Middle frontal gyrus (tissue), 1 donor: ENCODE data around the gene OR13C2.
"Not testable (repeated sequence)": the region's sequence is repeated elsewhere in the genome, so short reads cannot be mapped to it uniquely, and the experiment has no call there.

Experiments
- DNase-seq: peaks from one replicate; pipeline ENCODE4 v3.0.0-alpha.2; 2015; ENCODE audit warnings: low spot score; ENCODE audit errors: extremely low spot score

The OR13C2 gene

GRCh38 chr9:104605527-104605926, at the start of gene OR13C2:
TSS of gene OR13C2 (minus strand) at chr9:104605627. CDS start at chr9:104605627, 0 bp downstream.
- DNase-seq, result not testable (repeated sequence)

- DNase-seq, result no peak
These were observed 30.0 kb upstream of the OR13C2 start for GRCh38 chr9:104635456-104635855.

GRCh38 chr9:104633976-104634520, 28.6 kb upstream of the OR13C2 start:
- no peak for DNase-seq

- not testable (repeated sequence) for DNase-seq
These were observed 20.5 kb upstream of the OR13C2 start for GRCh38 chr9:104625964-104626363.

- no peak for DNase-seq
These were observed 12.7 kb upstream of the OR13C2 start, which contains the start of gene OR13C9 for GRCh38 chr9:104618104-104618503. TSS of gene OR13C9 (minus strand) at chr9:104618204. CDS start at chr9:104618204, 0 bp downstream.

GRCh38 chr9:104617418-104617817, 12.0 kb upstream of the OR13C2 start:
- DNase-seq, result no peak

- no peak for DNase-seq
These were observed 5.8 kb upstream of the OR13C2 start for GRCh38 chr9:104611213-104611612.

- no peak for DNase-seq
These were observed 2.9 kb upstream of the OR13C2 start for GRCh38 chr9:104608336-104608735.

GRCh38 chr9:104606152-104606551, 725 bp upstream of the OR13C2 start:
- no peak for DNase-seq

GRCh38 chr9:104604801-104605200, 626 bp downstream of the OR13C2 start:
- no peak for DNase-seq

- not testable (repeated sequence) for DNase-seq
These were observed 6.1 kb downstream of the OR13C2 start, which contains the start of gene OR13C5 for GRCh38 chr9:104599313-104599712. TSS of gene OR13C5 (minus strand) at chr9:104599413. CDS start at chr9:104599413, 0 bp downstream.

- not testable (repeated sequence) for DNase-seq
These were observed 6.7 kb downstream of the OR13C2 start for GRCh38 chr9:104598749-104599148.

- DNase-seq, result no peak
These were observed 15.8 kb downstream of the OR13C2 start for GRCh38 chr9:104589626-104590025.

- no peak for DNase-seq
These were observed 18.8 kb downstream of the OR13C2 start for GRCh38 chr9:104586496-104587180.

- DNase-seq, result no peak
These were observed 24.9 kb downstream of the OR13C2 start for GRCh38 chr9:104580562-104580961.

GRCh38 chr9:104577263-104577662, 28.2 kb downstream of the OR13C2 start:
- no peak for DNase-seq

- no peak for DNase-seq
These were observed 30.0 kb downstream of the OR13C2 start for GRCh38 chr9:104575456-104575855.

- DNase-seq, result no peak
These were observed 32.8 kb downstream of the OR13C2 start for GRCh38 chr9:104572612-104573011.

GRCh38 chr9:104568868-104569267, 36.6 kb downstream of the OR13C2 start, which contains the start of gene OR13C8:
TSS of gene OR13C8 (plus strand) at chr9:104569168. CDS start at chr9:104569168, 0 bp downstream.
- DNase-seq, result no peak

GRCh38 chr9:104564358-104564757, 41.1 kb downstream of the OR13C2 start:
- DNase-seq, result no peak

GRCh38 chr9:104556830-104557634, 48.4 kb downstream of the OR13C2 start:
- DNase-seq, result no peak

- DNase-seq, result no peak
These were observed 49.9 kb downstream of the OR13C2 start for GRCh38 chr9:104555521-104555920.
